HTR-8/SVneo (cell line): Measurements from ENCODE around the gene KRT73.

Experiments
- DNase-seq: peaks from one replicate; pipeline ENCODE4 v3.0.0; 2011; ENCODE audit warnings: low spot score, mixed read lengths; ENCODE audit not compliant: insufficient read length
- FAIRE-seq: peaks from 2 replicates; lab custom pipeline; 2011; peaks lifted over from hg19 to GRCh38; lab: Jason Lieb, UNC

Gene KRT73

DNA sequence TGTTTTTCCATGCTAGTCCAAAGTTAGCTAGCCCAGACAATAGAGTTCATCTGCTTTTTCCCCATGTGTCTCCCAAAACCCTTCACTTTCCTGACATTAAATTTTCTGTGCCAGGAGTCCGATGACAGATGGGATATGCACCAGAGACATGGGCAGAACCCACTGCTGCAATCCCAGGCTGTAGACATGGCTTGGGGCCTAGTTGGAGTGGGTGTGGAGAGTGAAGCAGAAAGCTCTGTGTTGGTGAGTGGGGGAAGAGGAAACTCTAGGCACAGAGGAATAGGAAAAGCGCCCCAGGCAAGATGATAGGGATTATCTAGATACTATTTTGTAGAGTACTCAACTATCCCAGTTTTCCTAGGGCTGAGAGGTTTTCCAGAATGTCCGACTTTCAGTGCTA, 39.9 kb downstream of the KRT73 start:
- FAIRE-seq (no peak), DNase-seq (no peak)

- DNase-seq = no peak
- no peak for FAIRE-seq
These were observed 41.0 kb downstream of the KRT73 start for GRCh38 chr12:52577316-52577715.

DNA sequence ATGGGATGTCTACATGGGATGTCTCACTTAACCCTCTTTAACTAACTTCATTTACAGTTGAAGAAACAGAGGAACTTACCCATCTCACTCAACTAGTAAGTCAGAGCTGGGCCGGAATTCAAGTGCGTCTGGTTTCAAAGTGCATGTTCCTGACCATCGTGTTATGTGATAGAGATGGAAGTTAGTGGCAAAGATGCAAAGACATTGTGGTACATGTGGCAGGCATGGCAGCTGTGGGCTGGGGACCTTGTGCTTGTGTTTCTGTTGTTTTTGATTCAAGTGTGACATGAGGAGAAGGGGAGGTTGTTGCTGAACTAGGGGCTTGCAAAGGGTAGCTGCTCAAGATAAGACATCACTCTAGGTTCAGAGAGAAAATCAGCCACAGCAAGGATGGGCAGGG, 42.4 kb downstream of the KRT73 start:
- no peak for DNase-seq
- FAIRE-seq = no peak

GRCh38 chr12:52575256-52575655, 43.1 kb downstream of the KRT73 start:
- DNase-seq (no peak), FAIRE-seq (no peak)

DNA sequence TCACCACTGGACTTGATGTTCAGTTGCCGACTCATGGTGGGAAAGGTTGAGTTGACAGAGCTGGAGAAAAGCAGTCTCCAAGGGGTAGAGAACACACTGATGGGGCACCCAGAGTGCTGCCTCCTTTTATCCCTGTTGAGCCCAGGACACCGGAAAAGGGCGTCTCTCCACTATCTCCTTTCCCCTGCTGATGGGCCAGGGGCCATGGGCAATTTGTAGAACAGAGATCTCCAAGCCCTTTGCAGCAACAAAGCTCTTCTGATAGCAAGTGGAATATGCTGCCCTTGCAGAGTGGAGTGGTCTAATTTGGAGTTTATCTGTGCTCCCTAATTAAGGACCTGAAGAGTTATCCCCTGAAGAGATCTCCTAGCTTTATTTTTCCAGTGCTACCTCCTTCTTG, 44.6 kb downstream of the KRT73 start, which contains the start of gene KRT74:
Gene KRT74 (minus strand): TSS at position 101 of the 400 bp plus-strand sequence. CDS start 66 bp downstream, at position 35.
- no peak for FAIRE-seq
- no peak for DNase-seq

- DNase-seq (no peak), FAIRE-seq (no peak)
These were observed 45.1 kb downstream of the KRT73 start for GRCh38 chr12:52573306-52573705.

DNA sequence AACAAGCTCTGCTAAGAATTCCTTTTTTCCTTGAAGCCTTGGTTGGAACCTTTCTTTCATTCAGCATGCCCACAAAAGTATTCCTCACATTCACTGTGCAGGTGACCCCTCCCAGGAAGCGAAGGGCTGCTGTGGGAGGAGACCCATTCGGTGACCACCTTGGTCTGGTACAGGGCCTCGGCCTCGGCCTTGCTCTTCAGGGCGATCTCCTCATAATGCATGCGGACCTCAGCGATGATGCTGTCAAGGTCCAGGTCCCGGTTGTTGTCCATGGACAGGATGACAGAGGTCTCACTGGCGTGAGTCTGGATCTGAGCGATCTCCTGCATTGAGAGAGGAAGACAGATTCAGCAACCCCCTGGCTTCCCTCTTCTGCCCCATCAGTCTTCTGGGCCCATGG, 47.8 kb downstream of the KRT73 start:
- no peak for FAIRE-seq

GRCh38 chr12:52568111-52568510, 50.2 kb downstream of the KRT73 start:
- FAIRE-seq = no peak
- DNase-seq = no peak

More for the DNA sequence above, 47.8 kb downstream of the KRT73 start:
- no peak for DNase-seq

DNA sequence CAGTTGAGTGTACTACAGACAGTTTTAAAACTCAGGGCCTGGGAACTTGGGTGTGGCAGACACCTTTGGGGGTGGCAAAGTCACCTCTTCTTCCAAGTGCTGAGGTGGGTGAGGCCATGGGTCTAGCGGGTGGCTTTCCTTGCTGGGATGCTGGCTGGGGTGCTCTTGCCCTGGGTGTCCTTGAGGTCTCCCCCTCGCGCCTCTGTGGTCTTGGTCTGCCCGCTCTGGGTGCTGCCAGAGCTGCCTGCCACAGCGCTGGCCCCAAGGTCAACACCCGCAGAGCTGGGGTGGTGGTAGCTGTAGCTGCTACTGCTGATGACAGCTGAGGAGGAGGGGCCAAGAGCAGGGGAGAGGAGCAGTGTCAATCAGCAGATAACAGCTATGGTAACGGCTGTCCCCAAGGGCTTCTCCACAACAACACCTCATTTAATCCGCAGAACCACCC, 51.5 kb downstream of the KRT73 start:
- DNase-seq (no peak), FAIRE-seq (no peak)

DNA sequence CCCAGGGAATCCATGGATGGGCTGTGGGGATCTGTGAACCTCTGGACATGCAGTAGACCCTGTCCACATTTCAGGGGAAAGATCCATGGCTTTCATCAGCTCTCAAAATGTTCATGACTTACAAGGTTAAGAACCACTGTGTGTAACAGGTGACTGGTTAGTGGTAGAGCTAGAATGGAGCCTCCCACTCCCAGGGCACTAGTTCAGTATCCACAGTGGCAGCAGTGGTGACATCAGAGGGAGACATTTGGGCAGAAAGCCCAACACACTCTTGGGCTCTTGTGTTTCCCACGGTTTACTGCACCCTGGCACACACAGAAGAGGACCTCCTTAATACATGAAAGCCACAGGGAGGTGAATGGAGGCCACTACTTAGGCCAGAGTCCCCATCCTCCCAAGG, 53.8 kb downstream of the KRT73 start:
- FAIRE-seq = no peak

GRCh38 chr12:52561880-52562449, 56.4 kb downstream of the KRT73 start:
- DNase-seq (no peak), FAIRE-seq (no peak)

More for the DNA sequence above, 53.8 kb downstream of the KRT73 start:
- no peak for DNase-seq

DNA sequence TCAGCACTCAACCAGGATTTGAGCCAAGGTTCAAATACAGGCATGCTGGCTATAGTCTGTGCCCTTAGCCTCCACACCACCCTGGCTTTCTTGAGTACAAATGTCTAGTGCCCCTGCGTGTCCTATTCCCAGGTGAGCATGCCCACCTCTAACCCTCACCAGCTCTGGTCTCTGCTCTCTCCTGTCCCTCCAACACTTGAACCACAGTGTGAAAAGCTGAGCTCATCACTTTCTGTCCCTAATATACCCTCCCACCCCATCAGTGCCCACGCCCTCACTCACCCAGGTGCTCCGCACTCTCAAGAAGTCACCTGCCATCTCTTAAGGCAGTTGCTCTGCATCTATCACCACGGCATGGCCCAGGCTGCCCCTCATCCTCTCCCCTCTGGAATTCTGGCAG, 58.4 kb downstream of the KRT73 start:
- DNase-seq (no peak), FAIRE-seq (no peak)

- DNase-seq (no peak), FAIRE-seq (no peak)
These were observed 59.4 kb downstream of the KRT73 start for GRCh38 chr12:52558781-52559445.
